Liver (tissue), 3 donors: Measurements from ENCODE around the gene FMO1.

Experiments used
- ATF3 ChIP-seq: IDR thresholded peaks from 2 replicates; pipeline ENCODE4 v1.6.1; 2016; ENCODE audit warnings: antibody characterized with exemption
- CTCF ChIP-seq: fragments of 150-350 bp; IDR thresholded peaks from 2 replicates; pipeline ENCODE4 v1.5.1; 2017; ENCODE audit warnings: improper control_type of control experiment, low read depth, low read length; ENCODE audit not compliant: missing input control
- MAX ChIP-seq: IDR thresholded peaks from 2 replicates; pipeline ENCODE4 v1.6.1; 2016; ENCODE audit warnings: antibody characterized with exemption
- donor health status: healthy.
- donor health status: healthy.

GRCh38 chr1:171261336-171261735, 13.0 kb downstream of the FMO1 start:
- no peak for TF ChIP-seq MAX
- no peak for TF ChIP-seq ATF3
- TF ChIP-seq CTCF, result no peak
